ENCODE data around the gene NXPH1. TPM values are rescaled to one million over a fixed set of nuclear protein-coding genes. Genes with fewer than 3 reads are reported as not detected.

The NXPH1 gene
- total and polyA plus RNA-seq, 8 donors, result 0.11 TPM; not detected in 7

GRCh38 chr7:8531991-8532515, 98.6 kb downstream of the NXPH1 start:
- Histone ChIP-seq H3K27ac (no peak overlapping the region), H3K36me3 (no peaks in the 10 kb centered on the region), H3K9me3 (peaks cover 0 to 1% of the 10 kb centered on the region in 2 donors), H3K4me3 (no peak overlapping the region), H3K4me1 (no peaks in the 10 kb centered on the region), H3K27me3 (no peaks in the 10 kb centered on the region)
- ATAC-seq (no peak), DNase-seq (no peak)
- intact Hi-C loops (cut with DNase I), result no loop called here
- no peak for TF ChIP-seq CTCF (IDR thresholded peaks at IDR 0.05)

DNA sequence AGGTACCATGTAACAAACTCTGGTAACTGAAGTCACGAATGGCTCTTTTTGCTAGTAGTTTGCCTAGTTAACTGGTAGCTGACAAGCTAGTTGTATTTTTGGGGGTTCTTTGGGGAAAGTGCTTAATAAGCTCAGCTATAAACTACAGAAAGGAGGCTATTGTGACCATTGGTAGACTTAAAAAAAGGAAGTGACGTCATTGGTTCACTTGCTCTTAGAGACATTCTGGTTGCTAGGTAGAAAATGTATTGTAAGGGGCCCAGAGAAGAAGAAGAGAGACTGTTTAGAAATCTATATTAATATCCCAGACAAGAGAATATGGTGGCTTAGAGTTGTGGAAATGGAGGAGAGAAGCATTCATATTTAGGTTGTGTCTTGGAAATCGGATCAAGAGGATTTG, 103.0 kb downstream of the NXPH1 start:
- Histone ChIP-seq H3K4me3 (no peak overlapping the region), H3K36me3 (no peaks in the 10 kb centered on the region), H3K9me3 (no peaks in the 10 kb centered on the region), H3K27me3 (no peaks in the 10 kb centered on the region), H3K27ac (no peak overlapping the region), H3K4me1 (no peaks in the 10 kb centered on the region)
- ATAC-seq (no peak), DNase-seq (no peak)
- intact Hi-C loops (cut with DNase I), result no loop called here
- no peak for TF ChIP-seq CTCF (IDR thresholded peaks at IDR 0.05)

- H3K9me3 ChIP-seq, result no peaks in the 10 kb centered on the region
- TF ChIP-seq CTCF (IDR thresholded peaks at IDR 0.05), result no peak
- intact Hi-C loops (cut with DNase I), result no loop called here
- no peaks in the 10 kb centered on the region for H3K4me1 ChIP-seq
- no peaks in the 10 kb centered on the region for H3K27me3 ChIP-seq
- no peaks in the 10 kb centered on the region for H3K36me3 ChIP-seq
- DNase-seq, result no peak
- ATAC-seq, result no peak
- H3K4me3 ChIP-seq, result no peak overlapping the region
- H3K27ac ChIP-seq, result no peak overlapping the region
These were observed 115.6 kb downstream of the NXPH1 start for GRCh38 chr7:8549046-8549445.

DNA sequence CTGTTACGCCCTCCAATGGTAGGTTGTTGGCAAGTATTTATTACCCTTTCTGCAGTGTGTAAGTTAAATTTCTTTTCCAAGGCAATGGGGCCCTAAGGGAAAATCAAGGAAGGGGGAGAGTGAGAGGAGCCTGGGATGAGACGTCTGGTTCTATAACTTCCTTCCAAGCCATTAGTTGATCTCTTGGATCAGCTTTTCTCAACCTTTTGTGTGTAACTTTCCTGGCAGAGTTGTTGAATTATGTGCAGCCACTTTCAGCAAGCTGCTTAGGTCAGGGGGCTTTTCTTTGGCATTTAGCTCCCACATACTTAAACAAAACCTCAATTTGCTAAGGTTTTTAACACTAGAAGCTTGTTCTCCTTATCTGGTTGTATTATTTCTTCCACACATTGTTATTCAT, 127.1 kb downstream of the NXPH1 start:
- ATAC-seq, result no peak
- Histone ChIP-seq H3K4me3 (no peak overlapping the region), H3K27ac (no peak overlapping the region), H3K36me3 (no peaks in the 10 kb centered on the region), H3K27me3 (no peaks in the 10 kb centered on the region), H3K9me3 (no peaks in the 10 kb centered on the region), H3K4me1 (no peaks in the 10 kb centered on the region)
- no peak for TF ChIP-seq CTCF (IDR thresholded peaks at IDR 0.05)
- intact Hi-C loops (cut with DNase I), result no loop called here
- DNase-seq, result no peak

DNA sequence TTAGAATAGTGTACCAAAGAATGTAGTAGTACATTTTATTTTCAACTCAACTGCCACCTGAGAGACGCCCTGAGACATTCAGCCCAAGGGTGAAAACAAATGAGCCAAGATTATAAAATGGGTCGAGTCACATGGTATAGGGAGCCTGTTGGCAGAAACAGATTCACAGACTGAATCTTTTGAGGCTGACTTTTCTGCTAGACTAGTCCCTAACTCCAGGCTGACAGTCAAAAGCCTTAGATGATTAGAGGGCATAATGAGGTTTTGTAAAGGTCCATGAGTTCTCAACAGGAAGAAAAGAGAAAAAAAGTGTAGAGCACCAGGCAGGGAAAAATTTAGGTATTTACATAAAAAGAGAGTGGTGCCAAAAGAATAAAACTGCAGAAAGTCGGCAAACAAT, 128.0 kb downstream of the NXPH1 start:
- no peaks in the 10 kb centered on the region for H3K36me3 ChIP-seq
- no peaks in the 10 kb centered on the region for H3K4me1 ChIP-seq
- H3K4me3 ChIP-seq, result no peak overlapping the region
- H3K27me3 ChIP-seq, result no peaks in the 10 kb centered on the region
- TF ChIP-seq CTCF (IDR thresholded peaks at IDR 0.05), result no peak
- no peak overlapping the region for H3K27ac ChIP-seq
- intact Hi-C loops (cut with DNase I), result no loop called here
- DNase-seq, result no peak
- ATAC-seq, result no peak
- H3K9me3 ChIP-seq, result no peaks in the 10 kb centered on the region

Data from left lung (tissue), 10 donors.